Activated T-cell treated with anti-CD3 and anti-CD28 coated beads, Interleukin-2, amount 50 U/mL, for 4 hours (primary cell): ENCODE data around the gene TMEM79. TPM values are rescaled to one million over a fixed set of nuclear protein-coding genes. Genes with fewer than 3 reads are reported as not detected.

Experiments
- ATAC-seq, 2 donors: fragments of 200-7000 bp; cut with Tn5 transposase; one replicate each; pipeline ENCODE4 v1.10.0; 2021
- DNase-seq: peaks from one replicate; pipeline ENCODE4 v3.0.0-alpha.2; 2020
- H3K27me3 Mint-ChIP-seq: one replicate; pipeline ENCODE4 v1.8.0; 2021; ENCODE audit warnings: low read depth, mixed read lengths
- H3K36me3 Mint-ChIP-seq: one replicate; pipeline ENCODE4 v1.8.0; 2022; ENCODE audit warnings: mixed read lengths; ENCODE audit not compliant: insufficient read depth
- H3K4me1 Mint-ChIP-seq: one replicate; pipeline ENCODE4 v1.8.0; 2021; ENCODE audit warnings: low read depth, mixed read lengths
- H3K4me3 Mint-ChIP-seq: one replicate; pipeline ENCODE4 v1.8.0; 2021; ENCODE audit warnings: mild to moderate bottlenecking, moderate library complexity, mixed read lengths
- H3K9me3 Mint-ChIP-seq: one replicate; pipeline ENCODE4 v1.8.0; 2021; ENCODE audit warnings: mixed read lengths
- total RNA-seq, 3 donors: library from RNA; stranded (reverse); gene quantifications; one replicate each; pipeline ENCODE4 v1.2.1, GENCODE V29; 2021

TMEM79 gene
- total RNA-seq, 3 donors from 2014 or later, result 6.3 to 6.9 (median 6.4) TPM

DNA sequence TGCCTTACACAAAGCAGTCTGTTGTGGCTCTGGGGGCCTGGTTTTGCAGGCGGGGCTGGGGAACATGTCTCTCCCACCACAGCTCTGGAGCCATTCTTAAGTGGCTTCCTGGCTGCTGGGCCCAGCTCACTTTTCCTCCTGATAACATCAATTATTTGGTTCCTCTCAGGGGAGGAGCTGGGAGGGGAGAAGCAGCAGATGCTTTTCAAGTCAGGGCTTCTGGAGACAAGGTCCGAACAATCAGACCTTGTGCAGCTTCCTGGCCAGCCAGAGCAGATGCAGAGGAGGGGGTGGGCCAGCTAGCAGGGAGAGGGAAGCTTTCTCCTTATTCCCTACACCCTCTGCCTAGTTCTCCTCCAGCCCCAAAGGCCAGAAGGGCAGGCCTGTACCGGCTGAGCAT lies 32.6 kb upstream of the TMEM79 start:
- H3K4me3 Mint-ChIP-seq, result no peak overlapping the region
- DNase-seq (no peak), ATAC-seq (no peak)
- no peaks in the 10 kb centered on the region for H3K9me3 Mint-ChIP-seq
- H3K36me3 Mint-ChIP-seq, result peaks cover 25% of the 10 kb centered on the region
- H3K4me1 Mint-ChIP-seq, result no peaks in the 10 kb centered on the region
- no peaks in the 10 kb centered on the region for H3K27me3 Mint-ChIP-seq

DNA sequence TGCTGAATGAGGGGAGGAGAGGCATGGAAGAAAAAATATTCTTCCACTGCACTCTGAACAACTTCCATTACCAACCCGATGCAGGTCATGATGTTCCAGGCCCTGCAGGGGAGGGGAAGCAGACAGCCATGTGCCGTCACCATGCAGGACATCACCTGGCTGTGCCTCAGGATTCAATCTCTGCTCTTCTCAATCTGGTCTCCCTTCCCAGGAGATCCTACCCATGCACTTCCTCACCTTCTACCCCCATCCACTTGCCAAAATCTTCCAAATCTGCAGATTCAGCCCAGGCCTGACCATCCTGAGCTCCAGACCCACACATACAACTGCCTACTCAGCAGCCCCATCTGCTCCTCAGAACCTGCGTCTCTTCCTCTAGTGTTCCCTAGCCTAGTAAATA lies 30.5 kb upstream of the TMEM79 start:
- Mint-ChIP-seq H3K4me3 (no peak overlapping the region), H3K4me1 (peaks cover 2% of the 10 kb centered on the region), H3K27me3 (no peaks in the 10 kb centered on the region), H3K9me3 (no peaks in the 10 kb centered on the region), H3K36me3 (peaks cover 32% of the 10 kb centered on the region)
- DNase-seq (no peak), ATAC-seq (no peak)

DNA sequence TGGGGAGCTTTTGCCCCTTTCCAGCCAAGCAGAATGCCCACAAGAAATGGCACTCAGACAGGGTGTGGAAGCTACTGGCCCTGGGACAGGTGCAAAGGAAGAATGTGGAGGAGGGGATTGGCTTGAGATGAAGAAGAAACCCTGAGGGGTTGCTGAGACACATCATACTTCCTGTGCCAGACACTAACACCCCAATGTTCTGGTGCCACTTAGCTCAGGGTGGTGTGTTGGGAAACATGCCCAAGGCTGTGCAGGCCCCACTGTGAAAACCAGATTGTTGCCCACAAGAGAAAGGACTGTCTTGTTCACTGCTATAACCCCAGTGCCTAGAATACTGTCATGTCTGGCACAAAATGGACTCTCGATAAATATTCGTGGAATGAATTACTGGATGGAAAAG lies 26.4 kb upstream of the TMEM79 start:
- peaks cover 49% of the 10 kb centered on the region for H3K36me3 Mint-ChIP-seq
- peaks cover 2% of the 10 kb centered on the region for H3K4me1 Mint-ChIP-seq

DNA sequence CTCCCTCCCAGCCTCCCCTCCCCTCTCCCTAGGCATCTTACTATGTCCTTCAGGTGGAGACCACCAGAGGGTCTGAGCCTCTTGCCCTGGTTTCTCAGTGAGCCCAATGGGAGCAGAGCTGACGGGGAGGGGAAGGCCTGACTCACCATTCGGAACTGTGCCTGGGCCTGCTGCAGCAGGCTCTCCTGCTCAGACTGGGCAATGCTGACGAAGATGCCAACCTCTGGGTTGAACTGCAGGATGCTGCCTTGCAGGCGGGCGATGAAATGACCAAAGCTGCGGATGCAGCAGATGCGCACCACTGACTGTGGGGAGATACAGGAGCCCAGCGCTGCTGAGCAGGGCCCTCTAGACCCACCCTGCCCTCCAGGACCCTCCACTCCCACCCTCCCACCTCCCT lies 25.3 kb upstream of the TMEM79 start:
- Mint-ChIP-seq H3K27me3 (no peaks in the 10 kb centered on the region), H3K36me3 (peaks cover 49% of the 10 kb centered on the region), H3K9me3 (no peaks in the 10 kb centered on the region), H3K4me1 (peaks cover 2% of the 10 kb centered on the region), H3K4me3 (no peak overlapping the region)
- no peak for DNase-seq
- ATAC-seq, result no peak

More for the DNA sequence above, 26.4 kb upstream of the TMEM79 start:
- H3K9me3 Mint-ChIP-seq, result no peaks in the 10 kb centered on the region
- no peaks in the 10 kb centered on the region for H3K27me3 Mint-ChIP-seq
- ATAC-seq (no peak), DNase-seq (no peak)
- no peak overlapping the region for H3K4me3 Mint-ChIP-seq

DNA sequence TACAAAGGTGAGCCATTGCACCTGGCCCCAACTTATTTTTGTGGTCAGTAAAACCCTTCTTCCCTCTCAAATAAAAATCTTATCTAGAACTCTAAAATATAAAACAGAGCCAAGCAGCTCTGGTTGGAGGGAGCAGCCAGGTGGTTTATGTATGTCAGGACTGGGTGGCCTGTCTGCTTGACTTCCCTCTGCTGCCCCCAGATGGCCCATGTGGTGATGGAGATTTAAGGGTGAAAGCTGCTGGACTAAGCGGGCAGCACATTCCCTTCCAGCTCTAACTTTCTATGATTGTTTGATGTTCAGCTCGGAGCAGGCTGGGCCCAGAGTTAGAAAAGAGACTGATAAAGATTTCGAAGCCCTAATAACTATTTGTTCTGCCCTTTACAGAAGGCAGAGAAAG lies 24.3 kb upstream of the TMEM79 start:
- no peaks in the 10 kb centered on the region for H3K9me3 Mint-ChIP-seq
- H3K4me3 Mint-ChIP-seq, result no peak overlapping the region
- H3K36me3 Mint-ChIP-seq, result peaks cover 51% of the 10 kb centered on the region
- no peak for ATAC-seq
- no peak for DNase-seq
- no peaks in the 10 kb centered on the region for H3K27me3 Mint-ChIP-seq
- peaks cover 2% of the 10 kb centered on the region for H3K4me1 Mint-ChIP-seq

DNA sequence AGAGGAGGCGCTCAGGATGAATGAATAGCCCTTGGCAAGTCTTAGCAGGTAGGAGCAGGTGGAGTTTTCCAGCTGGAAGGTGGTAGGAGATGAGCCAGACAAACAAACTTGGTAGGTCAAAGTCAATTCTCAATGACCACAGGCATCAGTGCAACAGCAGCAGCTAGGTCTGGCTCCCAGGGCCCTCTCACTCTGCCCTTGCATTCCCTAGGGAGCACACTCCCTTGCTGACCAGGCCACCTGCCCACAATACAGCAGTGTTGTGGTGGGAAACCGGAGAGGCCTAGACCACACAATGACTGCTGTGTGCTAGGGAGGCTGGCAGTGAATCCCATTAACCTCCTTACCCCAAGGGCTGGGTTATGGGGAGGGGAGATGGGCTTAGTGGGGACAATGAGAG lies 23.2 kb upstream of the TMEM79 start:
- no peaks in the 10 kb centered on the region for H3K27me3 Mint-ChIP-seq
- no peaks in the 10 kb centered on the region for H3K9me3 Mint-ChIP-seq
- DNase-seq, result no peak
- peaks cover 2% of the 10 kb centered on the region for H3K4me1 Mint-ChIP-seq
- H3K36me3 Mint-ChIP-seq, result peaks cover 56% of the 10 kb centered on the region
- H3K4me3 Mint-ChIP-seq, result no peak overlapping the region
- no peak for ATAC-seq

DNA sequence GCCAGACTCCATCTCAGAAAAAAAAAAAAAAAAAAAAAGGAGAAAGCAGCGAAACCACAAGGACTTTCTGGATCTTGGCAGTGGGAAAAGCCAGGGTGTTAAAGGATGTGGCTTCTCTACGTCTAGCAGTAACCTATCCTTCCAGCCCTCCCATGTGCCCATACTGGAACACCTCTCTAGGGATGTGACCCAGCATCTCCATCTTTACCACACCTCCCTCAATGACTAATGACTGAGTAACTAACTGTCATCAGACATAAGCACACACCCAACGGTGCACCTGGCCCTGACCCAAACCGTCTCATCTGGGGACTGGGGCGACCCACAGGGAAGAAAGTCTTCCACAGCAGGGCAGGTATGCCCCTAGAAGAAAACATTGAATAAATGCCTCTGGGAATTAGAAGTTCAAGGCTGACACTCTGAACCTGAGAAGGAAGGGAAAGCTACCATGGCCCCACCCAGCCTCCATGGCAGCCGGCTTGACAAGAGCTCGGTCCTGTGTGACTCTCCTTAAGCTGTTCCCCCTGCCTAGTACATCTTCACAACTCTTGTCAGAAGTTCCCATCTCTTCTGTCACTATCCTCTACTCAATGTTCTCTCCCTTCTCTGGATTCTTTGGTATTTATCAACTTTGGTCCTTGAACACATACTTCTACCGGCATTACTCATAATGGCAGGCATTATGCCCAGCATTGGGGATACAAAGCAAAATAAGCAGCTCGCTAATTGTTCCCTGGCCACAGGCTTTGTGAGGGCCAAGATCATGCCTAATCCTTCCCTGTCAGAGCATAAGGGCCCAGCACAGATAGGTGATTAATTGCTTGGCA lies 21.5 kb upstream of the TMEM79 start:
- Mint-ChIP-seq H3K9me3 (no peaks in the 10 kb centered on the region), H3K4me1 (no peaks in the 10 kb centered on the region), H3K27me3 (no peaks in the 10 kb centered on the region), H3K4me3 (no peak overlapping the region), H3K36me3 (peaks cover 63% of the 10 kb centered on the region)
- no peak for DNase-seq
- ATAC-seq, result peak; percentile 85 to 92

DNA sequence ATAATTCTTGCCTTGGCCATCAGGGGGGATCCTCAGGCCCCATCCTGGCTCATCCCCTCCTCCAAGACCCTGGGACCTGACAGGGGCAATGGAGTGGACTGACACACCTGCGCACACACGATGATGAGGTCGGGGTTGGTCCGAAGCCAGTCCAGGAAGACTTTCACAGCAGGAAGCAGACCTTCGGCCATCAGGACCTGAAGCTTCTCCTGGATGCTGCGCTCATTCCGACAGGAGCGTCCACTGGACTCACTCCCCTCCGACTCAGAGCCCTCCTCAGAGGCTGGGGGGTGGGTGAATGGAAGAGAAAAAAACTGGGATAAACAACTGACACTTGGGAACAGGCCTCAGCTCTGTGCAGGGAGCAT lies 20.9 kb upstream of the TMEM79 start:
- no peaks in the 10 kb centered on the region for H3K4me1 Mint-ChIP-seq
- H3K27me3 Mint-ChIP-seq, result no peaks in the 10 kb centered on the region
- DNase-seq, result no peak
- H3K36me3 Mint-ChIP-seq, result peaks cover 63% of the 10 kb centered on the region
- no peaks in the 10 kb centered on the region for H3K9me3 Mint-ChIP-seq
- no peak overlapping the region for H3K4me3 Mint-ChIP-seq
- ATAC-seq, result no peak

DNA sequence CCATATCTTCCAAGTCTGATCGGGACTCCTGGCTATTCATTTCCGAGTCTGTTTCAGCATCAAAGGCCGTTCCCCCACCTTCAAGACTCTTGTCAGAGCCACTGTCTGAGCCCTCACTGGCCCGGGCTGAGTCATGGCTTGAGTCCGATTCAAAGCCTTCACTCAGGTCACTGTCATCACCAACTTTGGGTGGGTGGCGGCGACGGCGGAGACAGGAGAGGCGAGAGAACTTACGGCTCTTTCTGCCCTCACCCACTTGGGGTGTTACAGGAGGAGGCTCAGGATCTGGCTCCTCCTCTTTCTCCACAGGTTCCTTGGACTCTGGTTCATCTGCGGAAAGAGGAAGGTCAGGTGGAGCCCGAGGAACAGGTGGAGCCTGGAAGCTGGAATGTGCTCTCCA lies 18.1 kb upstream of the TMEM79 start:
- Mint-ChIP-seq H3K4me3 (no peak overlapping the region), H3K36me3 (peaks cover 53% of the 10 kb centered on the region), H3K9me3 (no peaks in the 10 kb centered on the region), H3K4me1 (no peaks in the 10 kb centered on the region), H3K27me3 (no peaks in the 10 kb centered on the region)
- no peak for ATAC-seq
- DNase-seq, result no peak

DNA sequence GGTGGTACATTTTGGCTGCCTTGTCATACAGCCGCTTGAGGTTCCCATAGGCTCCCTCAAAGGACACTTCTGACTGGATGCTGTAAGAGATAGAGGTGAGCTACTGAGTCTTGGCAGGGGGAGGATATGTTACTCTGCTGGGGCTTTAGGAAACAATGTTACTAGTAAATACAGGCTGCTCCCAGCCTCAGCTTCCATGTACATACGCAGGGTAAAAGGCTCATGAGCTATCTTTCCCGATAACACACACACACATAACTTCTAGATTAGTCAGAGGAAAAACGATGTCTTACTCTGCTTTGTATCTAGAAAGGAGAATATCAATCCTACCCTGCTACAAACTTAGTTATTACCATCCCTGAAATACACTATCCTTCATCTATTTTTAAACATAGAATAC lies 15.8 kb upstream of the TMEM79 start:
- Mint-ChIP-seq H3K4me3 (no peak overlapping the region), H3K4me1 (no peaks in the 10 kb centered on the region), H3K27me3 (no peaks in the 10 kb centered on the region), H3K36me3 (peaks cover 53% of the 10 kb centered on the region), H3K9me3 (no peaks in the 10 kb centered on the region)
- DNase-seq, result no peak
- ATAC-seq, result no peak

DNA sequence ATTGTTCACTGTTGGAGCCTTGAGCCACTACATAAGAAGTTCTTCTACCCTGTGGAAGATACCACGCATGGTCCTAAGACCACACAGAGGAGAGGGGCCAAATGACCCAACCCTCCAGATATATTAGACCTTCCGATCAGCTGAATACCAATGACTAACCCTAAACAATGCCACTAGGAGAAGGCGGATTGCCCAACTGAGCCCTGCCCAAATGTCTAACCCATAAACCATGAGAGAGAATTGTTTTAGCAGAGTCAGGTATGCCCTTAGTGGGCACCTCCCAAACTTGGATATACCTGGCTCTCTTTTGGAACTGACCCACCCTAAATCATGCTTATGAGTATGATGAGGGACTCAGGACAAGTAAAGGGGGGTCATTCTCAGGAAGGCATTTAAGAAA lies 13.8 kb upstream of the TMEM79 start:
- no peak for DNase-seq
- H3K27me3 Mint-ChIP-seq, result no peaks in the 10 kb centered on the region
- H3K9me3 Mint-ChIP-seq, result no peaks in the 10 kb centered on the region
- H3K4me1 Mint-ChIP-seq, result no peaks in the 10 kb centered on the region
- H3K36me3 Mint-ChIP-seq, result peaks cover 57% of the 10 kb centered on the region
- ATAC-seq, result no peak
- H3K4me3 Mint-ChIP-seq, result no peak overlapping the region

DNA sequence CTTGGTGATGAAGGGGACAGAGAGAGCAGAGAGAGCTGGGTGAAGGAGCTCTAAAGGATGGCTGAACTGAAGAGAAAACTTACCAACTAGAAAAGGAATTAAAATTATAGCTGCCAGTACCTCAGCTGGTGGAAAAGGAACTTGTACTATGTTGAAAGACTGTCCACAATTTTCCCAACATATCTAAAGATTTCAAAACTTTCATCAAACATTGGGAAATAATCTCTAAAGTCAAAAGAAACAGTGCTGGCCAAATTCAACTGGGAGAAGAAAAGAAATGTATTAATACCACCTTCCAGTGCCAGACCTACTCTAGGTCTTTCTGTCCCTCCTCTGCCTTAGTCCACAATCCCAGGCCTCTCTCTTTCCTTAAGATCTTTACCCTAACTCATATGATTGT lies 7.6 kb upstream of the TMEM79 start:
- Mint-ChIP-seq H3K36me3 (peaks cover 59% of the 10 kb centered on the region), H3K9me3 (no peaks in the 10 kb centered on the region), H3K27me3 (no peaks in the 10 kb centered on the region), H3K4me1 (peaks cover 16% of the 10 kb centered on the region), H3K4me3 (no peak overlapping the region)
- DNase-seq (no peak), ATAC-seq (no peak)

DNA sequence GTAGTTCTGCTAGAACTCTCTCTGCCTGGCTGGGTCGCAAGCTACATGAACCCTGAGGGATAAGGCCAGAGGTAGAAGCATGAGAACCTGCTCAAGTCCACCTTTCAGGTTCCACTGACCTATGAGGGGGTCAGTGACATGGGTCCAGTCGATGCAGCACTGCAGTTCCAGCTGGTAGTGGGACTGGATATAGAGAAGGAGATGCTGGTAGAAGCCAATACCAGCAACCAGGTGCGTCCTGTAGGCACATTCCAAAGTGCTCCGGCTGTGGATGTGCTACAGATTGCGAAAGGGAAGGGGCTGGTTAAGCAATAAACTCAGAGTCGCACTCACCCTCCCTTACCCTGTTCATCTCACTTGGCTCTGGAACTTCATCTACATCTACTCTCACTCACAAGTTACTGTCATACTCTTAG lies 7.2 kb upstream of the TMEM79 start:
- Mint-ChIP-seq H3K36me3 (peaks cover 56% of the 10 kb centered on the region), H3K4me3 (no peak overlapping the region)
- DNase-seq, result no peak

DNA sequence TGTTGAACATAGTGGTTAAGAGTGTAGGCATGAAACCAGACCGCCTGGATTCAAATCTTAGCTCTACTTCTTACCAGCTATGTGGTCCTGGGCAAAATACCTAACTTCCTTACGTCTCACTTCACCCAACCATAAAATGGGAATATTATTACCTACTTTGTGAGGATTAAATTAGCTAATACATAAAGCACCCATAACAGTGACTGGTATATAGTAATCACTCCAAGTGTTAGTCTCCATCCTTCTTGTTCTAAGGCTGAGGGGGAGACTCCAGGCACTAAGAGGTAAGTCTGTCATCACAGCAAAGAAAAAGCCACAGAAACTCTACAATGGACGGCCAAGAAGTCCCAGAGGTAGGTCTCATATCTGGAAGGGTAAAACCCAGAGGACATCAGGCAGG lies 4.3 kb upstream of the TMEM79 start:
- Mint-ChIP-seq H3K36me3 (peaks cover 34% of the 10 kb centered on the region), H3K4me3 (peak overlapping the region; percentile 98), H3K4me1 (peaks cover 34% of the 10 kb centered on the region), H3K9me3 (no peaks in the 10 kb centered on the region), H3K27me3 (no peaks in the 10 kb centered on the region)
- ATAC-seq (no peak), DNase-seq (no peak)

More for the DNA sequence above, 7.2 kb upstream of the TMEM79 start:
- Mint-ChIP-seq H3K9me3 (no peaks in the 10 kb centered on the region), H3K27me3 (no peaks in the 10 kb centered on the region), H3K4me1 (peaks cover 19% of the 10 kb centered on the region)
- no peak for ATAC-seq

DNA sequence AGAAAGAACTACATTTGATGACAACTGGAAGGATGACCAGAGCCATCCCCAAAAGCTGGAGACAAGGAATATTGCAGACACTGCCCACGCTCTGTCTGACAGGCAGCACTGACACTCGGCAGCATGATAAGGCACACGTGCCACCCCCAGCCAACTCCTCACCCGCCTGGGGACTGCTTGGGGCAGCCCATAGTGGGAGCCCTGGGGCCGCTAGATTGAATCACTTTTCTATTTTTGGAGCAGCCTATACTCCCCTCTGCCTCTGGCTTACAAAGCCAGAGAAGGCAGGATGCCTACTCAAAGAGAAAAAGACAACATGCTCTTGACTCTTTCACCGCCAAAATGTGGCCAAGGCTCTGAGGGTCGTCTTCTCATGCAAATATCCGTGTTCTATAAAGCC lies 2.8 kb upstream of the TMEM79 start:
- H3K4me3 Mint-ChIP-seq, result peak overlapping the region; percentile 98
- peak; percentile 50 to 62 for ATAC-seq
- peak; percentile 19 for DNase-seq
- peaks cover 25% of the 10 kb centered on the region for H3K36me3 Mint-ChIP-seq
- H3K27me3 Mint-ChIP-seq, result no peaks in the 10 kb centered on the region
- H3K9me3 Mint-ChIP-seq, result no peaks in the 10 kb centered on the region
- peaks cover 34% of the 10 kb centered on the region for H3K4me1 Mint-ChIP-seq
